Measurements from ENCODE around the gene MSANTD7.

MSANTD7 gene

DNA sequence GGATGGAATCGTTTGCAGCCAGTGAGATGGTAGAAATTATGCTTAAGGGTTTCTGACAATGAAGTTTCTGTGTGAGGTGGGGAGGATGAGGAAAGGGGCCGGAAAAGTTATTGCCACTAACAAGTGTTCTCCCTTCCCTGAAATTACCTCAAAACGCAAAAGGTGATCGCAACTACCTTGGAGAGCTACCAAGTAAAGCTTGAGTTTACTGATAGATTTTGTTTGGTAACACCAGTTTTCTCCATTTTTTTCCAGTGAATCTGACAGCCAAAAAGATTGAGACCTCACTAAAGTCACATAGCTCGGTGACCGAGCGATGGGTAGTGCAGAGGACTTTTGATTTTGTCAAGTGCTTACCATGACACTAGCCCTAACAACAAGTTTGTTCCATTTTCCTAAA lies 42.1 kb downstream of the MSANTD7 start:
- DNase-seq (ENCODE audit: low read depth) = no peak

- no peak for DNase-seq (ENCODE audit: low read depth)
Measured at GRCh38 chr10:14884082-14884481, 46.0 kb downstream of the MSANTD7 start.

Measured in stromal cell of bone marrow (primary cell).